ENCODE results near the gene CAPN1. TPM values are rescaled to one million over a fixed set of nuclear protein-coding genes. Genes with fewer than 3 reads are reported as not detected.

CAPN1 gene
- total RNA-seq, 2 experiments from 2014 or later, result 80.3 to 83.2 TPM

DNA sequence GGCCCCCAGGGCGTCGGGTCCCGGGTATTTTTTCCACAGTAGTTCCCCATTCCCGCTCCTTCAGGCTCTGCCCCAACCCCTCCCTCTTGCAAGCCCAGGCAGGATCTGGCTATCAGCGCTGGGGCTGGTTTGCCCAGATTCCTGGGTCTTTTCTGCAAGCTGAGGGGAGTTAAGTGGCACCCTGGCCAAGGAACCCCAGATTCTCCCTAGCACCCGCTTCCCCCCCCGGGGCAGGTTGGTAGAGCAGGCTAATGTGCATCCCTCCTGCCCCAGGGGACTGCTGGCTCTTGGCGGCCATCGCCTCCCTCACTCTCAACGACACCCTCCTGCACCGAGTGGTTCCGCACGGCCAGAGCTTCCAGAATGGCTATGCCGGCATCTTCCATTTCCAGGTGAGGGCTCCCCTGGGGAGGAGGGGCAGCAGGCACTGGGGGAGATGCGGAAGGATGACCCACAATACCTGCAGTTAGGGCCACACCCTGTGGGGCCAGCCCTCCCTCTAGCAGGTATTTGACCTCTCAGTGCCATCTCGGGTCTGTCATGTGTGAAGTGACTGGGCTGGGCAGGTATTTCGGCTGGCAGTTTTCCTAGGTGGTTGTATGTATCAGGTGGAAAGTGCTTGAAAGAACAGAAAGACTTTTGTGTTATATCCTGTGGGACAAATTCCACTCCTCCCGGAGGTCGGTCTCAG, 1.6 kb downstream of the CAPN1 start:
- DNase-seq (no peak), ATAC-seq (ENCODE audit: poor library complexity) (no peak)
- Mint-ChIP-seq H3K4me3 (peak overlapping the region; percentile 85), H3K9me3 (no peaks in the 10 kb centered on the region), H3K4me1 (ENCODE audit: low read depth) (peaks cover 12% of the 10 kb centered on the region), H3K36me3 (ENCODE audit: low read depth) (peaks cover 35% of the 10 kb centered on the region), H3K27ac (no peak overlapping the region), H3K27me3 (no peaks in the 10 kb centered on the region)
- intact Hi-C loops (cut with DNase I, micrococcal nuclease), result loop anchor here in 1 of 2 experiments (5.0 kb wide), 2 partner anchors 46 to 171 kb away; partner anchors contain the start of gene ARL2
- H3K27me3 ChIP-seq (ENCODE audit: control insufficient read depth in 1 of 2, insufficient read depth in 2 of 2, low read length in 2 of 2), result no peaks in the 10 kb centered on the region
- no peaks in the 10 kb centered on the region for H3K9me3 ChIP-seq (ENCODE audit: control insufficient read depth in 1 of 2, insufficient read depth in 1 of 2, low read length in 2 of 2)
- no peak overlapping the region for H3K4me3 ChIP-seq (ENCODE audit: low read length)
- H3K36me3 ChIP-seq (ENCODE audit: insufficient read depth, low read length), result peaks cover 45% of the 10 kb centered on the region
- peaks cover 37% of the 10 kb centered on the region for H3K4me1 ChIP-seq (ENCODE audit: insufficient read depth, low read length)
- no peak overlapping the region for H3K27ac ChIP-seq (ENCODE audit: low read depth in 1 of 2, low read length in 2 of 2)
- TF ChIP-seq, protein P1, sequence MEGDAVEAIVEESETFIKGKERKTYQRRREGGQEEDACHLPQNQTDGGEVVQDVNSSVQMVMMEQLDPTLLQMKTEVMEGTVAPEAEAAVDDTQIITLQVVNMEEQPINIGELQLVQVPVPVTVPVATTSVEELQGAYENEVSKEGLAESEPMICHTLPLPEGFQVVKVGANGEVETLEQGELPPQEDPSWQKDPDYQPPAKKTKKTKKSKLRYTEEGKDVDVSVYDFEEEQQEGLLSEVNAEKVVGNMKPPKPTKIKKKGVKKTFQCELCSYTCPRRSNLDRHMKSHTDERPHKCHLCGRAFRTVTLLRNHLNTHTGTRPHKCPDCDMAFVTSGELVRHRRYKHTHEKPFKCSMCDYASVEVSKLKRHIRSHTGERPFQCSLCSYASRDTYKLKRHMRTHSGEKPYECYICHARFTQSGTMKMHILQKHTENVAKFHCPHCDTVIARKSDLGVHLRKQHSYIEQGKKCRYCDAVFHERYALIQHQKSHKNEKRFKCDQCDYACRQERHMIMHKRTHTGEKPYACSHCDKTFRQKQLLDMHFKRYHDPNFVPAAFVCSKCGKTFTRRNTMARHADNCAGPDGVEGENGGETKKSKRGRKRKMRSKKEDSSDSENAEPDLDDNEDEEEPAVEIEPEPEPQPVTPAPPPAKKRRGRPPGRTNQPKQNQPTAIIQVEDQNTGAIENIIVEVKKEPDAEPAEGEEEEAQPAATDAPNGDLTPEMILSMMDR (IDR thresholded peaks at IDR 0.05), result no peak
- POLR2A ChIA-PET, result interaction anchor here (0.7 to 3.9 kb wide), 3 partner anchors 48 to 314 kb away, joined by 3 to 30 read pairs (median 3); partner anchors contain the start of genes ARL2 and SYVN1
- CTCF ChIA-PET, result no interaction called here

DNA sequence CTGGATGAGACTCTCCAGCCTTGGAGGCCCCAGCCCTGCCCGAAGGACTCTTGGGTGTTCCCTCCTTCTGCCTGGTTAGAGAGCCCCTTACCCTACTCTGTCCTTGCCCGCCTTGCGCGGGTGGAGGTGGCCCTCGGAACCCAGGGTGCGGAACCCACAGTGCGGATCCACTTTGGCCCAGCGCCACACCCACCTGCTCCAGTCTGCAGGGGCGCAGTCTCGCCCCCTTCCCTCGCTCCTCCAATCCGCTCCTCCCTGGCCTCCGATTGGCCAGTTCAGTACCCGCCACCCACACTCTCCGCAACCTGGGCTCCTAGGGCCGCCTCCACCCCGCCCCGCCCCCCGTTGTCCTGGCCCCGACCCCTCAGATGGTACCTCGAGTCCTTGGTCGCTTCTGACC, 2.4 kb downstream of the CAPN1 start:
- H3K4me3 Mint-ChIP-seq, result peak overlapping the region; percentile 85
- no peaks in the 10 kb centered on the region for H3K9me3 Mint-ChIP-seq
- H3K27ac Mint-ChIP-seq, result no peak overlapping the region
- Histone ChIP-seq H3K27ac (ENCODE audit: low read depth in 1 of 2, low read length in 2 of 2) (no peak overlapping the region), H3K4me3 (ENCODE audit: low read length) (no peak overlapping the region), H3K36me3 (ENCODE audit: insufficient read depth, low read length) (peaks cover 51% of the 10 kb centered on the region), H3K9me3 (ENCODE audit: control insufficient read depth in 1 of 2, insufficient read depth in 1 of 2, low read length in 2 of 2) (no peaks in the 10 kb centered on the region), H3K27me3 (ENCODE audit: control insufficient read depth in 1 of 2, insufficient read depth in 2 of 2, low read length in 2 of 2) (no peaks in the 10 kb centered on the region), H3K4me1 (ENCODE audit: insufficient read depth, low read length) (peaks cover 37% of the 10 kb centered on the region)
- intact Hi-C loops (cut with DNase I, micrococcal nuclease), result loop anchor here in 1 of 2 experiments (5.0 kb wide), 2 partner anchors 47 to 172 kb away; partner anchors contain the start of gene ARL2
- H3K27me3 Mint-ChIP-seq, result no peaks in the 10 kb centered on the region
- ATAC-seq (ENCODE audit: poor library complexity) (no peak), DNase-seq (no peak)
- peaks cover 43% of the 10 kb centered on the region for H3K36me3 Mint-ChIP-seq (ENCODE audit: low read depth)
- H3K4me1 Mint-ChIP-seq (ENCODE audit: low read depth), result peaks cover 12% of the 10 kb centered on the region
- CTCF ChIA-PET, result no interaction called here
- POLR2A ChIA-PET, result no interaction called here
- TF ChIP-seq, protein P1 (IDR thresholded peaks at IDR 0.05), result no peak

DNA sequence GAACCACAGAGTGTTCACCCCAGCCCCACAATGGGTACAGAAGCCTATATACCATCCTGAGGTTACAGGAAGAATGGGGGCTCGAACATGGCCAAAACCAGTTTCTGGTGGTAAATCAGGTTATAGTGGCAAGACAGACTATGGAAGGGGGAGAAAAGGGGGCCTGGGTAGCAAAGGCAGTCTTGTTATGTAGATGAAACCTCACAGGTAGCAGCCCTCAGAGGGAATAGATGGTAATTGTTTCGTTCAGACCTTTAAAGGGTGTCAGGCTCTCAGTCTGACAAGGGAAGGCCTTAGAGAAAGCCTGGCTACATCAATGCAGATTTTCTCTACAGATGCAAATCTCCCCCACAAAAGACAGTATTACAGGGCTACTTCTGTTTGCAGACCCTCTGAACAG, 3.4 kb downstream of the CAPN1 start:
- ChIA-PET POLR2A (no interaction called here), CTCF (no interaction called here)
- DNase-seq (no peak), ATAC-seq (ENCODE audit: poor library complexity) (no peak)
- peaks cover 37% of the 10 kb centered on the region for H3K4me1 ChIP-seq (ENCODE audit: insufficient read depth, low read length)
- Mint-ChIP-seq H3K27me3 (no peaks in the 10 kb centered on the region), H3K4me3 (peak overlapping the region; percentile 48), H3K27ac (peak overlapping the region; percentile 18), H3K4me1 (ENCODE audit: low read depth) (peaks cover 15% of the 10 kb centered on the region), H3K36me3 (ENCODE audit: low read depth) (peaks cover 53% of the 10 kb centered on the region), H3K9me3 (no peaks in the 10 kb centered on the region)
- H3K36me3 ChIP-seq (ENCODE audit: insufficient read depth, low read length), result peaks cover 61% of the 10 kb centered on the region
- intact Hi-C loops (cut with DNase I, micrococcal nuclease), result no loop called here
- H3K27me3 ChIP-seq (ENCODE audit: control insufficient read depth in 1 of 2, insufficient read depth in 2 of 2, low read length in 2 of 2), result no peaks in the 10 kb centered on the region
- TF ChIP-seq, protein P1 (IDR thresholded peaks at IDR 0.05), result no peak
- no peaks in the 10 kb centered on the region for H3K9me3 ChIP-seq (ENCODE audit: control insufficient read depth in 1 of 2, insufficient read depth in 1 of 2, low read length in 2 of 2)
- no peak overlapping the region for H3K4me3 ChIP-seq (ENCODE audit: low read length)
- no peak overlapping the region for H3K27ac ChIP-seq (ENCODE audit: low read depth in 1 of 2, low read length in 2 of 2)
